H9 (cell line): Measurements from ENCODE around the gene KNSTRN. TPM values are rescaled to one million over a fixed set of nuclear protein-coding genes. Genes with fewer than 3 reads are reported as not detected.

Experiments
- DNase-seq: peaks from one replicate; pipeline ENCODE4 v3.0.0-alpha.2; 2017
- H2AFZ ChIP-seq: one replicate; pipeline ENCODE4 v1.6.1; 2013; ENCODE audit warnings: mild to moderate bottlenecking, low read length, control low read depth, moderate library complexity
- H2AK5ac ChIP-seq: 2 replicates; pipeline ENCODE4 v1.6.1; 2013; ENCODE audit warnings: low read length, control low read depth, mixed read lengths; ENCODE audit not compliant: insufficient read length
- H2BK120ac ChIP-seq: one replicate; pipeline ENCODE4 v1.6.1; 2013; ENCODE audit warnings: low read depth, mild to moderate bottlenecking, low read length, control low read depth, inconsistent platforms; ENCODE audit not compliant: poor library complexity, severe bottlenecking
- H2BK12ac ChIP-seq: 2 replicates; pipeline ENCODE4 v1.6.1; 2013; ENCODE audit warnings: low read length, control low read depth, mixed read lengths, low read depth; ENCODE audit not compliant: insufficient read length
- H2BK15ac ChIP-seq: 2 replicates; pipeline ENCODE4 v1.6.1; 2013; ENCODE audit warnings: low read depth, low read length, control low read depth
- H2BK20ac ChIP-seq: one replicate; pipeline ENCODE4 v1.6.1; 2013; ENCODE audit warnings: low read depth, mild to moderate bottlenecking, low read length, control low read depth, inconsistent platforms; ENCODE audit not compliant: poor library complexity, severe bottlenecking
- H2BK5ac ChIP-seq: 2 replicates; pipeline ENCODE4 v1.6.1; 2013; ENCODE audit warnings: low read length, control low read depth, mixed read lengths; ENCODE audit not compliant: insufficient read length
- H3K14ac ChIP-seq: 2 replicates; pipeline ENCODE4 v1.6.1; 2013; ENCODE audit warnings: low read length, control low read depth; ENCODE audit not compliant: insufficient read depth
- H3K18ac ChIP-seq: 2 replicates; pipeline ENCODE4 v1.6.1; 2013; ENCODE audit warnings: low read depth, mild to moderate bottlenecking, mixed read lengths, low read length, control low read depth; ENCODE audit not compliant: insufficient read length
- H3K23ac ChIP-seq: 2 replicates; pipeline ENCODE4 v1.6.1; 2013; ENCODE audit warnings: low read length, control low read depth, mixed read lengths, low read depth; ENCODE audit not compliant: insufficient read length
- H3K23me2 ChIP-seq: 2 replicates; pipeline ENCODE4 v1.6.1; 2013; ENCODE audit warnings: low read depth, mild to moderate bottlenecking, mixed read lengths, low read length, control low read depth; ENCODE audit not compliant: insufficient read length, poor library complexity, severe bottlenecking
- H3K27ac ChIP-seq: 2 replicates; pipeline ENCODE4 v1.5.1; 2013; ENCODE audit warnings: low read length, control low read depth, mixed read lengths, low read depth; ENCODE audit not compliant: insufficient read length
- H3K27me3 ChIP-seq: 2 replicates; pipeline ENCODE4 v1.6.1; 2013; ENCODE audit warnings: low read length, control low read depth, inconsistent platforms; ENCODE audit not compliant: insufficient read depth
- H3K4ac ChIP-seq: 2 replicates; pipeline ENCODE4 v1.6.1; 2013; ENCODE audit warnings: low read depth, mild to moderate bottlenecking, control low read depth, inconsistent platforms, low read length, moderate library complexity
- H3K4me1 ChIP-seq: 2 replicates; pipeline ENCODE4 v1.6.1; 2013; ENCODE audit warnings: low read length, control low read depth, inconsistent platforms; ENCODE audit not compliant: insufficient read depth
- H3K4me2 ChIP-seq: 2 replicates; pipeline ENCODE4 v1.6.1; 2013; ENCODE audit warnings: low read length, control low read depth, mixed read lengths; ENCODE audit not compliant: insufficient read length, insufficient read depth
- H3K56ac ChIP-seq: 2 replicates; pipeline ENCODE4 v1.6.1; 2013; ENCODE audit warnings: low read depth, mild to moderate bottlenecking, mixed read lengths, low read length, control low read depth; ENCODE audit not compliant: insufficient read length
- H3K79me1 ChIP-seq: 2 replicates; pipeline ENCODE4 v1.6.1; 2013; ENCODE audit warnings: low read depth, mild to moderate bottlenecking, moderate library complexity, low read length, control low read depth, inconsistent platforms; ENCODE audit not compliant: insufficient read depth, poor library complexity, severe bottlenecking
- H3K79me2 ChIP-seq: 2 replicates; pipeline ENCODE4 v1.6.1; 2013; ENCODE audit warnings: low read length, control low read depth, inconsistent platforms; ENCODE audit not compliant: insufficient read depth
- H3K9ac ChIP-seq: 2 replicates; pipeline ENCODE4 v1.6.1; 2013; ENCODE audit warnings: low read length, control low read depth, mixed read lengths; ENCODE audit not compliant: insufficient read length; ENCODE audit errors: extremely low read depth
- H3K9me3 ChIP-seq: one replicate; pipeline ENCODE4 v1.6.1; 2013; ENCODE audit warnings: low read depth, low read length, inconsistent platforms; ENCODE audit not compliant: control insufficient read depth
- H3T11ph ChIP-seq: one replicate; pipeline ENCODE4 v1.6.1; 2013; ENCODE audit warnings: mild to moderate bottlenecking, low read length, control low read depth, inconsistent platforms
- H4K20me1 ChIP-seq: one replicate; pipeline ENCODE4 v1.6.1; 2013; ENCODE audit not compliant: control insufficient read depth, insufficient read length, insufficient read depth
- H4K5ac ChIP-seq: 2 replicates; pipeline ENCODE4 v1.6.1; 2013; ENCODE audit warnings: low read depth, mild to moderate bottlenecking, mixed read lengths, low read length, control low read depth; ENCODE audit not compliant: insufficient read length
- H4K8ac ChIP-seq: replicated peaks from 2 replicates; pipeline ENCODE4 v1.6.1; 2013; ENCODE audit warnings: low read length, control low read depth, mixed read lengths, low read depth; ENCODE audit not compliant: insufficient read length
- H4K91ac ChIP-seq: 2 replicates; pipeline ENCODE4 v1.6.1; 2013; ENCODE audit warnings: low read depth, mild to moderate bottlenecking, moderate library complexity, mixed read lengths, low read length, control low read depth; ENCODE audit not compliant: insufficient read length
- H3K27ac Mint-ChIP-seq, 3 experiments: 2 replicates in 2 of 3; 3 replicates in 1 of 3; pipeline ENCODE4 v1.8.0; 2020 to 2021; ENCODE audit warnings: mixed read lengths in 3 of 3, mild to moderate bottlenecking in 1 of 3, moderate library complexity in 1 of 3
- H3K27me3 Mint-ChIP-seq: 2 replicates; pipeline ENCODE4 v1.8.0; 2021; ENCODE audit warnings: low read depth, mild to moderate bottlenecking, moderate library complexity, mixed read lengths
- H3K36me3 Mint-ChIP-seq, 3 experiments: 2 replicates in 2 of 3; 3 replicates in 1 of 3; pipeline ENCODE4 v1.8.0; 2020 to 2021; ENCODE audit warnings: low read depth in 3 of 3, mixed read lengths in 3 of 3; ENCODE audit not compliant: insufficient read depth in 1 of 3
- H3K4me1 Mint-ChIP-seq, 2 experiments: 2 replicates each; pipeline ENCODE4 v1.8.0; 2020; ENCODE audit warnings: mixed read lengths in 2 of 2
- H3K4me3 Mint-ChIP-seq, 2 experiments: 2 replicates in 1 of 2; 3 replicates in 1 of 2; pipeline ENCODE4 v1.8.0; 2020 to 2021; ENCODE audit warnings: mild to moderate bottlenecking in 2 of 2, mixed read lengths in 2 of 2, moderate library complexity in 1 of 2
- H3K9me3 Mint-ChIP-seq, 2 experiments: 2 replicates in 1 of 2; 3 replicates in 1 of 2; pipeline ENCODE4 v1.8.0; 2020; ENCODE audit warnings: mild to moderate bottlenecking in 2 of 2, mixed read lengths in 2 of 2, moderate library complexity in 1 of 2
- CTCF ChIP-seq: fragments of 200-600 bp; sonication (generic); conservative IDR thresholded peaks from 3 replicates; pipeline ENCODE4 v1.8.0; 2021; ENCODE audit warnings: antibody characterized with exemption, mild to moderate bottlenecking
- WGBS: extraction: QIAGEN DNeasy Blood & Tissue Kit; methylation state at CpG from one replicate; pipeline ENCODE4 v1.1.7; 2013; ENCODE audit warnings: missing lambda C conversion rate, low lambda C conversion rate, mixed read lengths; ENCODE audit not compliant: insufficient read length; ENCODE audit errors: extremely low coverage; 5-methylcytosine and 5-hydroxymethylcytosine counted together
- total RNA-seq: library from RNA; stranded (reverse); gene quantifications from 2 replicates; pipeline ENCODE4 v1.2.1, GENCODE V29; 2021

KNSTRN gene
- total RNA-seq, 1 experiment from 2014 or later, result 53.9 TPM

- Histone ChIP-seq H3K56ac (no peak overlapping the region), H4K91ac (no peak overlapping the region), H4K20me1 (no peaks in the 10 kb centered on the region), H2BK15ac (no peak overlapping the region), H3K79me1 (peaks cover 8% of the 10 kb centered on the region), H3K4me2 (peak overlapping the region; percentile 1), H3K27me3 (no peaks in the 10 kb centered on the region), H3K23ac (no peak overlapping the region), H3K9ac (no peak overlapping the region), H3K9me3 (no peaks in the 10 kb centered on the region), H3K4ac (no peak overlapping the region), H3K27ac (no peak overlapping the region), H2BK12ac (no peak overlapping the region), H3K18ac (no peak overlapping the region), H2BK5ac (no peak overlapping the region), H3K4me1 (peaks cover 25% of the 10 kb centered on the region), H3K23me2 (peaks cover 21% of the 10 kb centered on the region), H2BK120ac (no peak overlapping the region), H3K14ac (no peak overlapping the region), H2AK5ac (no peak overlapping the region), H2BK20ac (no peak overlapping the region), H2AFZ (no peak overlapping the region), H4K5ac (no peak overlapping the region), H3K79me2 (peaks cover 50% of the 10 kb centered on the region; the same call in 1 of the 2 replicates), H4K8ac (no peak overlapping the region), H3T11ph (no peak overlapping the region)
- Mint-ChIP-seq H3K27ac (no peak overlapping the region), H3K27me3 (0 out of 2 replicates have a peak, but pooled peaks cover under 1% of the 10 kb centered on the region), H3K4me3 (peak overlapping the region; percentile 90 to 95), H3K4me1 (peaks cover 58 to 60% of the 10 kb centered on the region in 2 experiments), H3K36me3 (peaks cover 0 to 27% (median 2%) of the 10 kb centered on the region in 3 experiments; a peak in 5 of 7 replicates), H3K9me3 (no peaks in the 10 kb centered on the region)
- DNase-seq, result no peak
- WGBS, result no CpG with 5 or more reads among the region's 4 CpGs
- no peak for TF ChIP-seq CTCF
Measured at GRCh38 chr15:40443255-40443654, 60.7 kb downstream of the KNSTRN start.
